GM10266 (cell line): ENCODE data around the gene UBE3C.

Experiments used
- DNase-seq: peaks from one replicate; pipeline ENCODE4 v3.0.0; 2012; ENCODE audit errors: extremely low spot score
- TF ChIP-seq, protein P1 (sequence below): IDR thresholded peaks from 2 replicates; pipeline ENCODE4 v1.5.1; 2012; ENCODE audit warnings: mild to moderate bottlenecking, low read depth; ENCODE audit not compliant: control insufficient read depth, insufficient read depth; ENCODE audit errors: missing control alignments

The UBE3C gene

DNA sequence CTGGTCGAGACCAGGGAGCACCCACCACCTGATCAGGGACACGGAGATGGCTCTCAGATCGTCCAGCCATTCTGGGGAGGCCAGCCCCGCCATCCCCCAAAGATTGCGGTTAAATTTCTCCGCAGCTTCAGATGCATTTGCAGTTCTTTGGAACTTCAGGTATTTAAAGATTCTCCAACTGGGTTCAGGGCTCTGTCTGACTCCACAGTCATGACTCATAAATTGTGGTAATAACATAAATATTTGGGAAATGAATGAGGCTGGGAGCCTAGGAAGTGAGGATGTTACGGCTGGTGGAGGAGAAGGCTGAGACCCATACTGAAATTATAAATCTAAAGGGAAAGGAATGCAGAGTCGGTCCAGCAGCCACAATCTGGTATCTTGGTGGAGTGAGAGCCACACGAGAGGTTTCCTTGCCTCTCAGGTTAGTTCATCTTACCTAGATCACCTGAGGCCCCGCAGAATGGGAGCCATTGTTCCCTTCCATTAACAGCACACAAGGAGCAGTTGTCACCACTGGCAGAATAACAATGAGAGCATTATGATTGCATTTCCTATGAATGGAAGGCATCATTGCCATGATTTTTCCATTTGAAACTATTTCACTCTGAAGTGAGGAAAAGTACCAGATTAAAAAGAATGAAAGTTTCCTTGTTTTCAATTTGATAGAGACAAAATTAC lies 171.4 kb downstream of the UBE3C start:
- TF ChIP-seq, protein P1, sequence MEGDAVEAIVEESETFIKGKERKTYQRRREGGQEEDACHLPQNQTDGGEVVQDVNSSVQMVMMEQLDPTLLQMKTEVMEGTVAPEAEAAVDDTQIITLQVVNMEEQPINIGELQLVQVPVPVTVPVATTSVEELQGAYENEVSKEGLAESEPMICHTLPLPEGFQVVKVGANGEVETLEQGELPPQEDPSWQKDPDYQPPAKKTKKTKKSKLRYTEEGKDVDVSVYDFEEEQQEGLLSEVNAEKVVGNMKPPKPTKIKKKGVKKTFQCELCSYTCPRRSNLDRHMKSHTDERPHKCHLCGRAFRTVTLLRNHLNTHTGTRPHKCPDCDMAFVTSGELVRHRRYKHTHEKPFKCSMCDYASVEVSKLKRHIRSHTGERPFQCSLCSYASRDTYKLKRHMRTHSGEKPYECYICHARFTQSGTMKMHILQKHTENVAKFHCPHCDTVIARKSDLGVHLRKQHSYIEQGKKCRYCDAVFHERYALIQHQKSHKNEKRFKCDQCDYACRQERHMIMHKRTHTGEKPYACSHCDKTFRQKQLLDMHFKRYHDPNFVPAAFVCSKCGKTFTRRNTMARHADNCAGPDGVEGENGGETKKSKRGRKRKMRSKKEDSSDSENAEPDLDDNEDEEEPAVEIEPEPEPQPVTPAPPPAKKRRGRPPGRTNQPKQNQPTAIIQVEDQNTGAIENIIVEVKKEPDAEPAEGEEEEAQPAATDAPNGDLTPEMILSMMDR = no peak
- no peak for DNase-seq

DNA sequence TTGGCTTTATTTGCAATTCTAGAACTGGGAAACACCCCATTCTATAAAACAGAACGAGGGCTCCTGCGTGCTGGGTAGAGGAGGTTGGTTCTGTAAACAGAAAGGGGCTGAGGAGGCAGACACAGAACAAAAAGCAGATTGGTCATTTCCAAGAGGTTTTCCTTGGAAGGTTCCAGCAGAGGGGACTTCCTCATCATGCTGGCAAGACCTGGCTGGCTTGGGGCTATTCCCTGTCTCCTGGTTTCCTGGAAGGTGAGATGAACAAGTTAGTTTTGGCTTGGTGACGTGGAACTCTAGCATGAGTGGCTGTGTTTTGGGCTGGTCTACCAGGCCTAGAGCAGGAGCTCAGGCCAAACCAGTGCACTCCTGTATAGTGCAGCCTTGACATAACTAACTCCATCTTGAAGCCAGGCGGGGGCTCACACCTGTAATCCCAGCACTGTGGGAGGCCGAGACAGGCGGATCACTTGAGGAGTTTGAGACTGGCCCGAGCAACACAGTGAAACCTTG lies 172.0 kb downstream of the UBE3C start:
- no peak for DNase-seq
- TF ChIP-seq, protein P1 = no peak

DNA sequence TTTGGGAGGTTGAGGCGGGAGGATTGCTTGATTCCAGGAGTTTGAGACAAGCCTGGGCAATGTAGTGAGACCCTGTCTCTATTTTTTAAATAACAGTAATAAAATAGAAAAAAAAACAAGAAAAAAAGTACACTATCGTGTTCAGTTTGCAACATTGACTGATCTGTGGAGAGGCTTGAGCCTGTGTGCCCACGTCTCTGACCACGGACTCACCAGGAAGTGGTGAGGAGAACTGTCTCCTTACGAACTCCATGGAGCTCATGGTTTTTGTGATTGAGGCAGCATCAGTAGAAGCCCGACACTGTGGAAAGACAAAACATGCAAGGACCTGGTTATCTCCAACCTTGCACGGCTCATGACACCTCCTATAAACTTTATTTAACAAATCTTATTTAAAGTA lies 174.2 kb downstream of the UBE3C start:
- TF ChIP-seq, protein P1 = no peak

DNA sequence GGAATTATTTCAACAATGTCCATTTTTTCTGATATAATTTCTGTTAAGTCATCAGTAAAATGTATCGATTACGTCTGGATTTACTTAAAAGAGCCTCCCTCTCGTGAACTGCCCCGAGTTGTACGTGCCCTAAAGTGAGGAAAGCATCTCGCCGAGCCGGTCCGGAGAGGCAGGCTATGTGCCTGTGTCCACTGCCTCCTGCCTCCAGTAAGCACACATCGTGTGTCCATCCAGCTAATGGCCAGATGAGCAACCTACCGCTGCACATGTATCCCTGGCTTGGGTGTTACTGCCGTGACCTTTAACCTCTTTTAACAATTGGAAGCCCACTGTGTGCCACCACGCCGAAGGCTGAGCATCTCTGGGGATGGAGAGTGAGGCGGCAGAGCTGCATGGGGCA lies 174.9 kb downstream of the UBE3C start:
- DNase-seq = no peak
- TF ChIP-seq, protein P1 = no peak

More for the DNA sequence above, 174.2 kb downstream of the UBE3C start:
- DNase-seq = no peak

DNA sequence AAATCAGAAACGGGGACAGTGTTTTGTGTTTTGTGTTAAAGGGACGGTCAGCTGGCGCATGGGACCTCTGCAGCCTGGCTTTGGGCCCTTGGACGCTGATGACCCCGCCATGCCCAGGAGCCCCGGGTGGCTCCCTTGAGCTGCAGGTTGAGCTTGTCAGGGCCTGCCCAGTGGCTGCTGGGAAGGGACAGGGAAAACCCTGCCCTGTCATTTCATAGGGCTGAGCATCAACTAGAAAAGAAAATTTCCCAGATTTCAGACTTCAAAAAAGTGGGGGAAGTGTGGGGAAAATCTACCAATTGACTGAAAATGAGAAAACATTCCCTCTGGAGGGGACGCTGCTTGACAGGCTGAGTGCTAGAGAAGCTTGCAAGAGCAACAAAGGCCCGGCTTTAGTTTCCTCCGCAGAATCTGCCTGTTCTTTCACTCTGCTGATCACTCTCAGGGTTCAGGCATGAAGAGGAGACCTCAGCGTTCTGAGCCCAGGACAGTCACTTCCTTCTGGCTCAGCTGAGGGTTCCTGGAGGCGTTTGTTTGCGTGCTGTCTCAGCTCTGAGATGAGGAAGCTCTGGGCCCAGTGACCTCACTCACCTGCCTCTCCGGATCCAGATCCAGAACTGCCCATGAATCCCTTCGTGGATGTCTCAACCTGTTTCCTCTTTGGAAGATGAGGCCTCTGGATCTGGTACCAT lies 179.4 kb downstream of the UBE3C start:
- DNase-seq = peak; percentile 61
- TF ChIP-seq, protein P1 = no peak
